ENCODE results near the gene ABLIM2. TPM values are rescaled to one million over a fixed set of nuclear protein-coding genes. Genes with fewer than 3 reads are reported as not detected.

The ABLIM2 gene
- total and polyA plus RNA-seq, 2 of the 4 experiments (the other 2 are of a cell fraction) = under 0.01 to 0.10 TPM

DNA sequence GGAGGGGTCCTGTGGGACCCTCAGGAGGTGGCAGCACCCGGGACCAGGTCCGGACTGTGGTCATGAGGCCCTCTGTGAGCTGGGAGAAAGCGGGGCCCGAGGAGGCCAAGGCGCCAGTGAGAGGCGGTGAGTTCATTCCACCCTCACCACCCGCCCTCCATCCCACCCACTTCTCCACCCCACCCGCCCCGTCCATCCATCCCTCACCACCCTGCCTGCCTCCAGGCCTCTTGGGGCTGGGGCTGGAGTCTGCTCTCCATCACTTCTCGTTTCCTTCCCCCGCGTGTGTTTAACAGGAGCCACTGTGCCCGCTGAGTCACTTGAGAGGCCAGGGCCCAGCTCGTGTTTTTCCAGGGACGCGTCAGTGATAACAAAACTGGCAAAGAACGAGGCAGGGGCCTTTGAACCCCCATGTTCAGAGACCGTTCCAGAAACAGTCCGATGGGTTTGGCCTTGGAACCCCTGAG, 46.7 kb upstream of the ABLIM2 start:
- Histone ChIP-seq H3K79me1 (ENCODE audit: low read depth in 1 of 2, low read length in 2 of 2) (no peaks in the 10 kb centered on the region), H3K9ac (ENCODE audit: low read depth, low read length) (no peak overlapping the region), H3K23ac (ENCODE audit: low read depth, low read length) (no peak overlapping the region), H3K27ac (ENCODE audit: insufficient read depth, low read length) (no peak overlapping the region), H2BK5ac (ENCODE audit: low read depth, low read length, poor library complexity, severe bottlenecking) (no peak overlapping the region), H3K36me3 (ENCODE audit: control insufficient read depth, insufficient read depth, low read length) (no peaks in the 10 kb centered on the region), H2AK9ac (replicated peaks; ENCODE audit: low read depth, low read length, poor library complexity) (no peak overlapping the region), H3K18ac (ENCODE audit: low read depth, low read length) (no peak overlapping the region), H3K4ac (ENCODE audit: low read depth, low read length) (no peak overlapping the region), H4K5ac (ENCODE audit: low read depth, low read length) (no peak overlapping the region), H3K9me3 (ENCODE audit: control insufficient read depth, insufficient read depth, low read length) (no peaks in the 10 kb centered on the region), H4K91ac (ENCODE audit: insufficient read depth, low read depth, low read length) (no peak overlapping the region), H3K4me2 (ENCODE audit: low read depth, low read length) (no peak overlapping the region), H3K4me3 (ENCODE audit: insufficient read depth, low read depth, low read length) (no peak overlapping the region), H3K56ac (ENCODE audit: extremely low read depth, insufficient read depth, low read length) (no peak overlapping the region), H3K9me1 (ENCODE audit: insufficient read depth, low read length) (0 out of 2 replicates have a peak, but pooled peaks cover 1% of the 10 kb centered on the region), H2BK15ac (ENCODE audit: low read depth, low read length) (no peak overlapping the region), H2AFZ (replicated peaks; ENCODE audit: low read length, poor library complexity) (peak overlapping the region; percentile 4), H3K14ac (replicated peaks; ENCODE audit: low read depth, low read length) (no peak overlapping the region; the same call in 1 of the 2 replicates), H4K20me1 (ENCODE audit: insufficient read depth, low read length) (no peaks in the 10 kb centered on the region), H3K4me1 (ENCODE audit: control insufficient read depth, insufficient read depth, low read length) (peaks cover 6% of the 10 kb centered on the region; the same call in 1 of the 2 replicates), H2BK20ac (ENCODE audit: low read depth, low read length) (no peak overlapping the region), H2AK5ac (ENCODE audit: low read depth, low read length) (no peak overlapping the region), H2BK120ac (ENCODE audit: low read depth, low read length) (no peak overlapping the region), H3K27me3 (ENCODE audit: control insufficient read depth, insufficient read depth, low read length) (peaks cover 6% of the 10 kb centered on the region), H4K8ac (ENCODE audit: low read depth in 2 of 2, low read length in 2 of 2) (no peak overlapping the region)
- DNase-seq (peak; percentile 38), ATAC-seq (ENCODE audit: low read depth) (peak; percentile 29; the same call in 1 of the 2 replicates)
- dilution Hi-C loops (cut with HindIII; ENCODE audit: low sequenced_read_pairs, unreplicated experiment) (no loop called here), intact Hi-C loops (cut with micrococcal nuclease) (no loop called here), in situ Hi-C loops (cut with MboI; ENCODE audit: low sequenced_read_pairs) (loop anchor here (25.0 kb wide), 1 partner anchor 407 kb away; no protein-coding TSS in a partner anchor)
- CTCF ChIA-PET = no interaction called here
- TF ChIP-seq, protein P1, sequence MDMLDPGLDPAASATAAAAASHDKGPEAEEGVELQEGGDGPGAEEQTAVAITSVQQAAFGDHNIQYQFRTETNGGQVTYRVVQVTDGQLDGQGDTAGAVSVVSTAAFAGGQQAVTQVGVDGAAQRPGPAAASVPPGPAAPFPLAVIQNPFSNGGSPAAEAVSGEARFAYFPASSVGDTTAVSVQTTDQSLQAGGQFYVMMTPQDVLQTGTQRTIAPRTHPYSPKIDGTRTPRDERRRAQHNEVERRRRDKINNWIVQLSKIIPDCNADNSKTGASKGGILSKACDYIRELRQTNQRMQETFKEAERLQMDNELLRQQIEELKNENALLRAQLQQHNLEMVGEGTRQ (IDR thresholded peaks at IDR 0.05; ENCODE audit: low read depth, low read length) = no peak
- TF ChIP-seq MAFK (IDR thresholded peaks at IDR 0.05; ENCODE audit: low read depth, low read length) (no peak), BHLHE40 (IDR thresholded peaks at IDR 0.05; ENCODE audit: low read depth, low read length) (no peak), CTCF (conservative IDR thresholded peaks at IDR 0.05; ENCODE audit: low read depth, low read length) (no peak), SMC3 (IDR thresholded peaks at IDR 0.05; ENCODE audit: low read depth, low read length) (no peak), CHD1 (IDR thresholded peaks at IDR 0.05; ENCODE audit: low read depth, low read length) (no peak), FOS (IDR thresholded peaks at IDR 0.05; ENCODE audit: low read depth, low read length) (no peak), RFX5 (IDR thresholded peaks at IDR 0.05; ENCODE audit: low read depth, low read length) (no peak), NFE2L2 (IDR thresholded peaks at IDR 0.05; ENCODE audit: low read depth, low read length) (no peak), MAZ (IDR thresholded peaks at IDR 0.05; ENCODE audit: borderline replicate concordance, low read depth, low read length) (no peak), CEBPB (IDR thresholded peaks at IDR 0.05; ENCODE audit: low read depth, low read length) (no peak), MXI1 (IDR thresholded peaks at IDR 0.05; ENCODE audit: borderline replicate concordance, low read depth, low read length) (no peak), RCOR1 (IDR thresholded peaks at IDR 0.05; ENCODE audit: insufficient replicate concordance, low read length) (no peak), RAD21 (IDR thresholded peaks at IDR 0.05; ENCODE audit: low read length) (no peak), ELK1 (IDR thresholded peaks at IDR 0.05; ENCODE audit: borderline replicate concordance, low read depth, low read length) (no peak), POLR2A (IDR thresholded peaks at IDR 0.05; ENCODE audit: low read depth, low read length) (no peak)
- POLR2A ChIA-PET (ENCODE audit: unreplicated experiment) = no interaction called here
- WGBS, 2 experiments (ENCODE audit: extremely low coverage in 2 of 2, insufficient read length in 1 of 2) = 23% methylated on average over 6 of the region's 19 CpGs; no CpG with 5 or more reads in 1 of the 2 experiments
- no TSS peak for BruUV-seq (replicated peaks)
